Gastroesophageal sphincter (tissue), 4 donors: ENCODE results near the gene PLCG2. TPM values are rescaled to one million over a fixed set of nuclear protein-coding genes. Genes with fewer than 3 reads are reported as not detected.
A peak's percentile ranks its signal among the peaks of the same experiment; 100 is the strongest.
"Not testable (repeated sequence)": the region's sequence is repeated elsewhere in the genome, so short reads cannot be mapped to it uniquely, and the experiment has no call there.

ENCODE experiments used
- ATAC-seq: fragments of 150-250 bp; one replicate; pipeline ENCODE4 v1.9.1; 2016; ENCODE audit warnings: mild to moderate bottlenecking, moderate library complexity
- H3K27ac ChIP-seq, 4 donors: fragments of 200-600 bp; sonication (generic) in 3 of 4; 1 replicate in 3 of 4; 2 replicates in 1 of 4; pipeline ENCODE4 v1.5.1; 2016 to 2019
- H3K27me3 ChIP-seq: fragments of 200-600 bp; sonication (generic); one replicate; pipeline ENCODE4 v1.5.1; 2019
- H3K36me3 ChIP-seq, 2 donors: fragments of 200-600 bp; sonication (generic); one replicate each; pipeline ENCODE4 v1.5.1; 2019; ENCODE audit warnings: control low read depth in 1 of 2
- H3K4me1 ChIP-seq, 3 donors: fragments of 200-600 bp; sonication (generic); 1 replicate in 2 of 3; 2 replicates in 1 of 3; pipeline ENCODE4 v1.5.1; 2016 to 2019; ENCODE audit warnings: control low read depth in 2 of 3
- H3K4me3 ChIP-seq, 2 donors: fragments of 200-600 bp; sonication (generic); one replicate each; pipeline ENCODE4 v1.5.1; 2019; ENCODE audit warnings: mild to moderate bottlenecking in 1 of 2, moderate library complexity in 1 of 2
- H3K9me3 ChIP-seq, 3 donors: fragments of 200-600 bp; sonication (generic); one replicate each; pipeline ENCODE4 v1.5.1; 2017 to 2019; ENCODE audit warnings: control low read depth in 2 of 3
- EP300 ChIP-seq: sonication (generic); formaldehyde crosslinking; IDR thresholded peaks from one replicate; pipeline ENCODE4 v1.6.1; 2017; ENCODE audit warnings: antibody characterized with exemption, mild to moderate bottlenecking
- POLR2A ChIP-seq, 2 donors: fragments of 450-650 bp; IDR thresholded peaks; one replicate each; pipeline ENCODE4 v1.6.1; 2017; ENCODE audit warnings: antibody characterized with exemption in 2 of 2, mild to moderate bottlenecking in 2 of 2, moderate library complexity in 1 of 2
- POLR2AphosphoS5 ChIP-seq: sonication (generic); formaldehyde crosslinking; IDR thresholded peaks from one replicate; pipeline ENCODE4 v1.6.1; 2017; ENCODE audit warnings: antibody characterized with exemption
- WGBS, 2 donors: methylation state at CpG; one replicate each; pipeline ENCODE4 v1.1.5; 2018; ENCODE audit warnings: low coverage in 1 of 2; 5-methylcytosine and 5-hydroxymethylcytosine counted together
- total RNA-seq, 4 donors: library from RNA; depleted of rRNA; stranded (reverse); fragments of >200 nt; gene quantifications; one replicate each; pipeline ENCODE4 v1.1.0, GENCODE V29; 2016
- TF ChIP-seq, protein P1 (sequence below), 4 experiments: fragments of 200-600 bp in 2 of 4; fragments of 450-650 bp in 2 of 4; sonication (generic) in 1 of 4; IDR thresholded peaks; one replicate each; pipeline ENCODE4 v1.5.1; 2017 to 2019; ENCODE audit warnings: antibody characterized with exemption in 4 of 4, mild to moderate bottlenecking in 2 of 4, moderate library complexity in 2 of 4

PLCG2 gene
- total RNA-seq, 4 donors from 2014 or later, result 6.2 to 11.4 (median 8.1) TPM

DNA sequence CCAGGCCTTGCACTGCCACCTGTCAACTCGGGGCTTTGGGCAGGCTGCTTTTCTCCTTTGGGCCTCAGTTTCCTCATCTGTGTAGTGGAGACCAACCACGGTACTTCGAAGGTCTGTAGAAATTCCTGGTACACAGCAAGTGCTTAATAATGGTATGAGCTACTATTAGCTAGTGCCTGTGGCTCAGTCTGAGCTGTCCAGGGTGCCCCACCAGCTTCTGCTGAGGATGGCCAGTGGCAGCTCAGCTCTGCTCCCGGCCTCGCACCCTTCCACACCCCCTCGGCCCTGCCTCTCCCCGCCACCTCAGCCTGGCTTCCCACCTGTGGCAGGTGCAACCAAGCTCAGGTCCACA lies 26.2 kb upstream of the PLCG2 start:
- H3K4me1 ChIP-seq, result peaks cover 0 to 29% (median 0%) of the 10 kb centered on the region in 3 donors
- WGBS, 2 donors, result 81 to 100% methylated on average over 3 to 4 of the region's 7 CpGs
- no peak overlapping the region for H3K4me3 ChIP-seq
- peak overlapping the region in 3 of 4 donors; percentile 39 to 68 (median 56) for H3K27ac ChIP-seq
- no peaks in the 10 kb centered on the region for H3K27me3 ChIP-seq
- no peaks in the 10 kb centered on the region for H3K9me3 ChIP-seq
- no peak for TF ChIP-seq POLR2AphosphoS5
- TF ChIP-seq, protein P1, sequence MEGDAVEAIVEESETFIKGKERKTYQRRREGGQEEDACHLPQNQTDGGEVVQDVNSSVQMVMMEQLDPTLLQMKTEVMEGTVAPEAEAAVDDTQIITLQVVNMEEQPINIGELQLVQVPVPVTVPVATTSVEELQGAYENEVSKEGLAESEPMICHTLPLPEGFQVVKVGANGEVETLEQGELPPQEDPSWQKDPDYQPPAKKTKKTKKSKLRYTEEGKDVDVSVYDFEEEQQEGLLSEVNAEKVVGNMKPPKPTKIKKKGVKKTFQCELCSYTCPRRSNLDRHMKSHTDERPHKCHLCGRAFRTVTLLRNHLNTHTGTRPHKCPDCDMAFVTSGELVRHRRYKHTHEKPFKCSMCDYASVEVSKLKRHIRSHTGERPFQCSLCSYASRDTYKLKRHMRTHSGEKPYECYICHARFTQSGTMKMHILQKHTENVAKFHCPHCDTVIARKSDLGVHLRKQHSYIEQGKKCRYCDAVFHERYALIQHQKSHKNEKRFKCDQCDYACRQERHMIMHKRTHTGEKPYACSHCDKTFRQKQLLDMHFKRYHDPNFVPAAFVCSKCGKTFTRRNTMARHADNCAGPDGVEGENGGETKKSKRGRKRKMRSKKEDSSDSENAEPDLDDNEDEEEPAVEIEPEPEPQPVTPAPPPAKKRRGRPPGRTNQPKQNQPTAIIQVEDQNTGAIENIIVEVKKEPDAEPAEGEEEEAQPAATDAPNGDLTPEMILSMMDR (IDR thresholded peaks at IDR 0.05), result no peak
- no peak for TF ChIP-seq POLR2A (IDR thresholded peaks at IDR 0.05)
- TF ChIP-seq EP300, result no peak
- no peaks in the 10 kb centered on the region for H3K36me3 ChIP-seq
- ATAC-seq, result no peak

DNA sequence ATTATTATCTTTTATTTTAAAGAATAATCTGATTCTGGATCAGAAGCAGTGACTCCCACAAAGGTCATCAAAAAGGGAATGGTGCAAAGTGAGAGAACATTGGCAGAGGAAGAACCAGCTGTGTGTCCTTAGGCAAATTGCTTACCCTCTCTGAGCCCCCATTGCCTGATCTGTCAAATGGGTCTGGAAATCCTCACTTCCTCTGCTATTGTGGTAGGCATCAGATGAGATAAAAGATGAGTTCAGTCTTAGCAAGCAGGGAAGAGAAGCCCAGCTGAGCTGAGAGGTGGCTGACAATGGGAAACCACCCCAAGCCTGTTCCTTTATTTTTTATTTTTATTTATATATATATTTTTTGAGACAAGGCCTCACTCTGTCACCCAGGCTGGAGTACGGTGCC lies 24.2 kb upstream of the PLCG2 start:
- no peaks in the 10 kb centered on the region for H3K36me3 ChIP-seq
- TF ChIP-seq POLR2A (IDR thresholded peaks at IDR 0.05) (no peak), EP300 (no peak), POLR2AphosphoS5 (no peak)
- TF ChIP-seq, protein P1 (IDR thresholded peaks at IDR 0.05), result no peak
- WGBS, 2 donors, result 100% methylated on average over 1 of the region's 1 CpG; no CpG with 5 or more reads in 1 of the 2 donors
- H3K4me1 ChIP-seq, result peaks cover 0 to 16% (median 0%) of the 10 kb centered on the region in 3 donors
- H3K9me3 ChIP-seq, result no peaks in the 10 kb centered on the region
- no peak overlapping the region for H3K4me3 ChIP-seq
- H3K27ac ChIP-seq, result no peak overlapping the region
- H3K27me3 ChIP-seq, result no peaks in the 10 kb centered on the region
- ATAC-seq, result no peak

DNA sequence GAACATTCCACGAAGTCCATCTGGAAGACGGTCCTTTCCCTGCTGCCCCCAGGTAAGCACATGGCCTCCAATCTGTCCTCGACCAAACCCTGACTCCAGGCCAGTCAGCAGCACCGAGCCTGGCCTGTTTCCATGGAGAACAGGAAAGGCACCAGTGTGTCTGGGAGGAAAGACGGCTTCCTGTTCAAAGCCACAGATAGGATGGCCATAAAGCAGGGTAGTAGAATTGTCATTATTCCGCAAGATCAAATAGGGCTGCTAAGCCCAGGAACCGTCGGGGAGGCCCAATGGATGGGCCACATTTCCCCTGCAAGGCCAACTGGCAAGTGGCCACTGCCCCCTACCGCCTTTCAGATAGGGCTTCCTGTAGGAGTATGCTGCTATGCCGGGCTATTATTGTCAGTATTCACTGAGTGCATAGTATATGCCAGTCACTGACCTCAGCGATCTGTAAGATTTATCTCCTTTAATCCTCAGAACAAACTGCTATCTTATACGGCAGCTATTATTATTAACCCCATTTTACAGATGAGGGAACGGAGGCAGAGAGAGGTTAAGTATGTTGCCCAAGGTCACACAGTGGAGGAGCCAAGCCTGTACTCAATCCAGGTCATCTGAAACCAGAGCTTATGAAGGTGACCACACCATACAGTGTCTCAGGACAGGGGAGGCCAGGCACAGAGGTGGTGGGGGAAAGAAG lies 23.0 kb upstream of the PLCG2 start:
- WGBS, 2 donors, result 67% methylated on average over 7 to 8 of the region's 13 CpGs
- no peaks in the 10 kb centered on the region for H3K36me3 ChIP-seq
- no peak overlapping the region for H3K4me3 ChIP-seq
- peak; percentile 54 for ATAC-seq
- peak overlapping the region in 1 of 4 donors; percentile 14 for H3K27ac ChIP-seq
- H3K9me3 ChIP-seq, result no peaks in the 10 kb centered on the region
- H3K4me1 ChIP-seq, result peaks cover 0 to 16% (median 0%) of the 10 kb centered on the region in 3 donors
- TF ChIP-seq POLR2A (IDR thresholded peaks at IDR 0.05), result no peak
- no peaks in the 10 kb centered on the region for H3K27me3 ChIP-seq

DNA sequence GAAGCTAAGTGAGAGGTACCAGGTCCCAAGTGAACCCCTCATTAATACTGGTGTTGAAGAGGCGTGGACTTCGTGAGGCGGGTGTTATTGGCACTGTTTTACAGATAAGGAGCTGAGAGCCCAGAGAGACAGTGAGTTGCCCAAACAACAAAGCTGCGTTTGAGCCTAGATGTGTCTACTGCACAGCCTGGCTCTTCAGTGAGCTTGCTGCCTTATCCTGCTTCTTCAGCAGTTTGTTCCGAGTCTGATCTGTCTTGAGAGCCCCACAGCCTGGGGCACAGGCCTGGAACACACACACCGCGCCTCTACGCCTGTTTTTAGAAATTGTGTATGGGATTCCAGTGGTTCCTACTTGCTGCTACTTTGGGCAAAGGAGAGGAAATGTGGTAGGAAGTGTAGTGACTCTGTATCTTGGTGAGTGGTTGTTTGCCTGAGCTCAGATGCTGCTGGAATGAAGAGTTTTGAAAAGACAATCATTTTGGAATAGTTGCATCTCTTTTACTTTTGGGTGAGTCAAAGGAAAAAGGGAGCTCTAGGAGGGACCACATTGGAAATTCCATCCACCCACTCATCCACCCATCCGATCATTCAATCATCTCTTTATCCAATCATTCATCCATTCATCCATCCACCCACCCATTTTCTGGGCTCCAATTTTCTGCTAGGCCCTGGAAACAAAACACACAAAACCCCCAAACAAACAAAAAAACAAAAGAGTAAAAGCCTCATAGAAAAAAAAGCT lies 22.3 kb upstream of the PLCG2 start:
- TF ChIP-seq, protein P1 (IDR thresholded peaks at IDR 0.05), result no peak
- TF ChIP-seq EP300 (no peak), POLR2AphosphoS5 (no peak), POLR2A (IDR thresholded peaks at IDR 0.05) (no peak)
- H3K4me3 ChIP-seq, result no peak overlapping the region
- H3K4me1 ChIP-seq, result peaks cover 0 to 15% (median 0%) of the 10 kb centered on the region in 3 donors
- no peaks in the 10 kb centered on the region for H3K9me3 ChIP-seq
- H3K27me3 ChIP-seq, result no peaks in the 10 kb centered on the region
- no peaks in the 10 kb centered on the region for H3K36me3 ChIP-seq
- no peak overlapping the region for H3K27ac ChIP-seq
- WGBS, 2 donors, result 50 to 56% methylated on average over 2 to 9 of the region's 9 CpGs
- no peak for ATAC-seq

DNA sequence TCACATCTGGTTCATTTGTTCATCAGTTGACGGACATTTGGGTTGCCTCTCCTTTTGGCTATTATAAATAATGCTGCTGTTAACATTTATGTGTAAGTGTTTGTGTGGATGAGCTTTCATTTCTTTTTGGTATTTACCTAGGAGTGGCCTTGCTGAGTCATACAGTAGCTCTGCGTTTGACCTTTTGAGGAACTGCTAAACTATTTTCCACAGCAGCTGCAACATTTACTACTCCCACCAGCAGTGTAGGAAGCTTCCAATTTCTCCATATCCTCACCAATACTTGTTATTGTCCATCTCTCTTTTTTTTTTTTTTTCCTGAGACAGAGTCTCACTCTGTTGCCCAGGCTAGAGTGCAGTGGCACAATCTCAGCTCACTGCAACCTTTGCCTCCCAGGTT lies 20.7 kb upstream of the PLCG2 start:
- 46 to 50% methylated on average over 2 of the region's 2 CpGs for WGBS, 2 donors
- no peaks in the 10 kb centered on the region for H3K27me3 ChIP-seq
- no peaks in the 10 kb centered on the region for H3K36me3 ChIP-seq
- no peak overlapping the region for H3K4me3 ChIP-seq
- peaks cover 0 to 6% (median 0%) of the 10 kb centered on the region in 3 donors for H3K4me1 ChIP-seq
- no peak overlapping the region for H3K27ac ChIP-seq
- TF ChIP-seq POLR2A (IDR thresholded peaks at IDR 0.05), result no peak
- TF ChIP-seq, protein P1 (IDR thresholded peaks at IDR 0.05), result no peak
- TF ChIP-seq EP300, result no peak
- no peak for TF ChIP-seq POLR2AphosphoS5
- H3K9me3 ChIP-seq, result no peaks in the 10 kb centered on the region
- ATAC-seq, result no peak

DNA sequence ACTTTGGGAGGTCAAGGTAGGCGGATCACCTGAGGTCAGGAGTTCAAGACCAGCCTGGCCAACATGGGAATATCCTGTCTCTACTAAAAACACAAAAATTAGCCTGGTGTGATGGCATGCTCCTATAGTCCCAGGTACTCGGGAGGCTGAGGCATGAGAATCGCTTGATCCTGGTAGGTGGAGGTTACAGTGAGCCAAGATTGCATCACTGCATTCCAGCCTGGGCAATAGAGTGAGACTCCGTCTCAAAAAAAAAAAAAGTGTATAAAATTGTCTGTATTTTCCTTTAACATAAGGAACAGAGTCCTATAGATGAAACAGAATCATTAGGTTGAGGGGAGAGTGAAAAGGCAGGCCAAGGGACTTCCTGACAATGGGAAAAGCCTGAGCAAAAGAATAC lies 16.8 kb upstream of the PLCG2 start:
- not testable (repeated sequence) for H3K27ac ChIP-seq, H3K36me3 ChIP-seq, H3K4me1 ChIP-seq, H3K27me3 ChIP-seq, ATAC-seq, H3K9me3 ChIP-seq, H3K4me3 ChIP-seq
- WGBS, 2 donors, result 64 to 76% methylated on average over 4 of the region's 4 CpGs
